ENCODE measurements around the gene COL1A1. TPM values are rescaled to one million over a fixed set of nuclear protein-coding genes. Genes with fewer than 3 reads are reported as not detected.

Gene COL1A1
- total RNA-seq, 3 donors from 2014 or later = 23.4 to 67.2 (median 44.5) TPM

DNA sequence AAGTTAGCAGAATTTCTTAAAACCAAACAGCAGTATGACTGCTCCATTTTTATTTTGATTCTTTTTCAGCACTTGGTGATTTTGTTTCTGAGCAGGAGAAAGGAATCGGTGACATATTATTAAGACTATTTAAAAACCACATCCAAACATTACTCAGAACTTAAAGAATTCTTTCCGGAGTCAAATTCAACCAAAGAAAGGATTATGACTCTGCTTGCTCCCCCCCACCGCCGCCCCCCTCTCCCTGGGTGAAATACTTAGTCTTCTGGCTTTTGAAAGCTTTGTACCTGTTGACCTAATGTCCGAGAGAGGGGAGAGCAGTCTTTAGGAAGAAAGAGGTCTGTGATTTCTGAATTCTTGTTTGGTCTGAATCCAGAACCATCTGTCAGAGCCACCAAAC lies 17.9 kb upstream of the COL1A1 start:
- Histone ChIP-seq H3K4me3 (no peak overlapping the region), H3K4me1 (peaks cover 0 to 9% of the 10 kb centered on the region in 2 donors), H3K27ac (peak overlapping the region; percentile 62 to 95), H3K9me3 (no peaks in the 10 kb centered on the region), H3K27me3 (no peaks in the 10 kb centered on the region), H3K36me3 (no peaks in the 10 kb centered on the region)
- TF ChIP-seq POLR2AphosphoS5 (IDR thresholded peaks at IDR 0.05) (no peak), POLR2A (IDR thresholded peaks at IDR 0.05) (no peak), CTCF (IDR thresholded peaks at IDR 0.05) (no peak)
- DNase-seq (ENCODE audit: low spot score in 2 of 2) = no peak
- intact Hi-C loops (cut with DNase I; ENCODE audit: low total_unique reads) = no loop called here

DNA sequence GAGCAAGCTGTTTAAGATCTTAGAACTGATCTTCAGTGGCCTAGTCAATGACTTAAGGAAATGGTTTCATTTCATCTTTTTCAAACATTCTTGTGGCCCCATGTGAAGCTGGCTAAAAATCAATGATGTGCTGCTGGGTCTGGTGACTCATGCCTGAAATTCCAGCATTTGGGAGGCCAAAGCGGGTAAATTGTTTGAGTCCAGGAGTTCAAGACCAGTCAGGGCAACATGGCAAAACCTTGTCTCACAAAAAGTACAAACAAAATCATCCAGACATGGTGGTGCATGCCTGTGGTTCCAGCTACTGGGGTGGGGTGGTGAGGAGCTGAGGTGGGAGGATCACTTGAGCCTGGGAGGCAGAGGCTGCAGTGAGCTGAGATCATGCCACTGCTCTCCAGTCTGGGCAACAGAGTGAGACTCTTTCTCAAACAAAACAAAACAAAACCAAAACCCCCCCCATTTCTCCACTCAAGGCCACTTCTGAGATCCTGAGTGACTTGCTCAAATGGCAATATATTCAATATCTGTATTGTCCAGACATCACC lies 17.4 kb upstream of the COL1A1 start:
- peaks cover 0 to 9% of the 10 kb centered on the region in 2 donors for H3K4me1 ChIP-seq
- H3K4me3 ChIP-seq = no peak overlapping the region
- DNase-seq (ENCODE audit: low spot score in 2 of 2) = no peak
- H3K27me3 ChIP-seq = no peaks in the 10 kb centered on the region
- no peaks in the 10 kb centered on the region for H3K36me3 ChIP-seq
- no peaks in the 10 kb centered on the region for H3K9me3 ChIP-seq
- peak overlapping the region; percentile 62 to 95 for H3K27ac ChIP-seq
- no peak for TF ChIP-seq POLR2A (IDR thresholded peaks at IDR 0.05)
- TF ChIP-seq CTCF (IDR thresholded peaks at IDR 0.05) = no peak
- peak in 1 of 3 donors; percentile 21 for TF ChIP-seq POLR2AphosphoS5 (IDR thresholded peaks at IDR 0.05)
- intact Hi-C loops (cut with DNase I; ENCODE audit: low total_unique reads) = no loop called here

DNA sequence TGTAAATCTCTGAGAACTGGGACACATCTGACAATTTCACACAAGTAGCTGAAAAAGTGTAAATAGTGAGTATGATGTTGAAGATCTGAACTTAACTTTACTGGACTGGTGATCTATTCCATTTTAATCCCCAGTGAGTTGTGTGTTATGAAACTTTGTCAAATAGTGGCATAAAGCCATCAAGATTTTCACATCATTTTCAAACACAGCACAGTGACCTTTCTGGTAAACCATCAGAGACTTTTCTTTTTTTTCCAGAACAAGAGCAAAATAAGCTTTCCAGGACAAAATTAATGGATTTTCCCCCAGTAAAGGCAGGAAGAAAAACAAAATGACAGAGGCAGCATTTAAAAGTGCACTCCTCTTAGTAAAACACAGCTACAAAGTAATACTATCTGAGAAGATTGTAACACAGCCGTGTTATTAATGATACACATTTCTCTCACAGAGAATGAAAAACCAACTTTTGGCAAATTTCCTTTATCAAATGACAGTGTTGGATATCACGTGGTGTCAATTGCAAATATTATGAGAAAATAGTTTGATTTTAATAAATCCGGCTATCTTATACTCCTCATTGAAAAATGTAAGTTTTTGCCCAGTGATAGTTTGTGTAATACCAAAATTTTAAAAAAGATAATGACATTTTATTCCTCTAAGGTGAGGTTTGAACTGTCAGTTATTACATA lies 16.8 kb upstream of the COL1A1 start:
- Histone ChIP-seq H3K9me3 (no peaks in the 10 kb centered on the region), H3K4me1 (peaks cover 0 to 9% of the 10 kb centered on the region in 2 donors), H3K27me3 (no peaks in the 10 kb centered on the region), H3K27ac (peak overlapping the region; percentile 62 to 95), H3K36me3 (no peaks in the 10 kb centered on the region), H3K4me3 (no peak overlapping the region)
- TF ChIP-seq CTCF (IDR thresholded peaks at IDR 0.05) (no peak), POLR2A (IDR thresholded peaks at IDR 0.05) (no peak), POLR2AphosphoS5 (IDR thresholded peaks at IDR 0.05) (peak in 1 of 3 donors; percentile 39)
- intact Hi-C loops (cut with DNase I; ENCODE audit: low total_unique reads) = no loop called here
- no peak for DNase-seq (ENCODE audit: low spot score in 2 of 2)

DNA sequence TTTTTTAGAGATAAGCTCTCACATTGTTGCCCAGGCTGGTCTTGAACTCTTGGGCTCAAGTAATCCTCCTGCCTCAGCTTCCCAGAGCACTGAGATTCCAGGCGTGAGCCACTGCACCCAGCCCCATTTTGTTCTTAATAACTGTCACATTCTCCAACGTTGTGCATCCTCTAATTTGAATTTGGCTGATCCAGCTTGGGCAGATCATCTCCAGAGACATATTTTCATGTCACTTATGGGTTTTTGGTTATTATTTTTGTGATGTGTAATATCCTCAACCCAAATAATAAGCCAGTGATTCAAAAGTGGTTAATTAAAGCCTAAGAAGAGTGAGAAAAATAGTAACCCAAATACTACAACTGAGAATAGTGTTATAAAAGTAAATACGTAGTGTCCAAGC lies 16.2 kb upstream of the COL1A1 start:
- peaks cover 0 to 9% of the 10 kb centered on the region in 2 donors for H3K4me1 ChIP-seq
- DNase-seq (ENCODE audit: low spot score in 2 of 2) = no peak

More for the DNA sequence above, 16.2 kb upstream of the COL1A1 start:
- no peaks in the 10 kb centered on the region for H3K9me3 ChIP-seq
- TF ChIP-seq POLR2AphosphoS5 (IDR thresholded peaks at IDR 0.05) = no peak
- no peak for TF ChIP-seq CTCF (IDR thresholded peaks at IDR 0.05)
- no peak for TF ChIP-seq POLR2A (IDR thresholded peaks at IDR 0.05)
- H3K4me3 ChIP-seq = no peak overlapping the region
- intact Hi-C loops (cut with DNase I; ENCODE audit: low total_unique reads) = no loop called here
- no peaks in the 10 kb centered on the region for H3K36me3 ChIP-seq
- H3K27me3 ChIP-seq = no peaks in the 10 kb centered on the region
- peak overlapping the region; percentile 29 to 54 for H3K27ac ChIP-seq
